Endothelial cell of umbilical vein (primary cell): Measurements from ENCODE around the gene FNIP2.
"Not testable (repeated sequence)": the region's sequence is repeated elsewhere in the genome, so short reads cannot be mapped to it uniquely, and the experiment has no call there.

Source experiments
- FOS ChIP-seq: IDR thresholded peaks from 2 replicates; pipeline ENCODE4 v1.6.1; 2011; ENCODE audit warnings: mild to moderate bottlenecking, low read length, moderate library complexity, borderline replicate concordance; ENCODE audit not compliant: insufficient read depth
- POLR2AphosphoS5 ChIP-seq: IDR thresholded peaks from 2 replicates; pipeline ENCODE4 v1.6.1; 2012; ENCODE audit warnings: low read depth, mild to moderate bottlenecking, control low read depth, low read length, moderate library complexity; ENCODE audit not compliant: insufficient read depth
- TF ChIP-seq, protein P1 (sequence below), 2 donors: IDR thresholded peaks; 1 replicate in 1 of 2; 2 replicates in 1 of 2; pipeline ENCODE4 v1.5.1; 2011; ENCODE audit warnings: low read length in 2 of 2, mild to moderate bottlenecking in 2 of 2, moderate library complexity in 2 of 2, control low read depth in 1 of 2, inconsistent platforms in 1 of 2, low read depth in 1 of 2; ENCODE audit not compliant: insufficient read depth in 1 of 2; ENCODE audit errors: extremely low read depth in 1 of 2

DNA sequence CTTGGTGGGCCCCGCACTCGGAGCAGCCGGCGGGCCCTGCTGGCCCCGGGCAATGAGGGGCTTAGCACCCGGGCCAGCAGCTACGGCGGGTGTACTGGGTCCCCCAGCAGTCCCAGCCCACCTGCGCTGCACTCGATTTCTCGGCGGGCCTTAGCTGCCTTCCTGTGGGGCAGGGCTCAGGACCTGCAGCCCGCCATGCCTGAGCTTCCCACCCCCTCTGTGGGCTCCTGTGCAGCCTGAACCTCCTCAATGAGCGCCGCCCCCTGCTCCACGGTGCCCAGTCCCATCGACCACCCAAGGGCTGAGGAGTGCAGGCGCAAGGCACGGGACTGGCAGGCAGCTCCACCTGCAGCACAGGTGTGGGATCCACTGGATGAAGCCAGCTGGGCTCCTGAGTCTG is 158.9 kb downstream of the FNIP2 start:
- TF ChIP-seq POLR2AphosphoS5, FOS: not testable (repeated sequence)
- TF ChIP-seq, protein P1, sequence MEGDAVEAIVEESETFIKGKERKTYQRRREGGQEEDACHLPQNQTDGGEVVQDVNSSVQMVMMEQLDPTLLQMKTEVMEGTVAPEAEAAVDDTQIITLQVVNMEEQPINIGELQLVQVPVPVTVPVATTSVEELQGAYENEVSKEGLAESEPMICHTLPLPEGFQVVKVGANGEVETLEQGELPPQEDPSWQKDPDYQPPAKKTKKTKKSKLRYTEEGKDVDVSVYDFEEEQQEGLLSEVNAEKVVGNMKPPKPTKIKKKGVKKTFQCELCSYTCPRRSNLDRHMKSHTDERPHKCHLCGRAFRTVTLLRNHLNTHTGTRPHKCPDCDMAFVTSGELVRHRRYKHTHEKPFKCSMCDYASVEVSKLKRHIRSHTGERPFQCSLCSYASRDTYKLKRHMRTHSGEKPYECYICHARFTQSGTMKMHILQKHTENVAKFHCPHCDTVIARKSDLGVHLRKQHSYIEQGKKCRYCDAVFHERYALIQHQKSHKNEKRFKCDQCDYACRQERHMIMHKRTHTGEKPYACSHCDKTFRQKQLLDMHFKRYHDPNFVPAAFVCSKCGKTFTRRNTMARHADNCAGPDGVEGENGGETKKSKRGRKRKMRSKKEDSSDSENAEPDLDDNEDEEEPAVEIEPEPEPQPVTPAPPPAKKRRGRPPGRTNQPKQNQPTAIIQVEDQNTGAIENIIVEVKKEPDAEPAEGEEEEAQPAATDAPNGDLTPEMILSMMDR (IDR thresholded peaks at IDR 0.05; ENCODE audit: extremely low read depth in 1 of 2, insufficient read depth in 1 of 2, low read depth in 1 of 2, low read length in 2 of 2) = not testable (repeated sequence)
